GM12878 (cell line): ENCODE results near the gene UBE2E3. TPM values are rescaled to one million over a fixed set of nuclear protein-coding genes. Genes with fewer than 3 reads are reported as not detected.
A peak's percentile ranks its signal among the peaks of the same experiment; 100 is the strongest.

Experiments used
- ATAC-seq: fragments of 200-7000 bp; cut with Tn5 transposase; 3 replicates; pipeline ENCODE4 v1.9.1; 2020; ENCODE audit warnings: mild to moderate bottlenecking, moderate library complexity
- BruUV-seq: library from RNA; stranded (reverse); fragments of 400-500 nt; replicated peaks from 2 replicates; lab custom pipeline; 2021; lab: Mats Ljungman, UMichigan
- CTCF ChIA-PET: fragments of 300-600 bp; sonication (Branson Sonifier 250); formaldehyde crosslinking; extraction: SDS; loops from one replicate; lab custom pipeline; 2021; ENCODE audit warnings: inconsistent platforms; lab: Yijun Ruan, JAX
- POLR2A ChIA-PET: fragments of 350-600 bp; formaldehyde crosslinking; extraction: SDS; loops from one replicate; lab custom pipeline; 2021; ENCODE audit warnings: inconsistent platforms; lab: Charles Lee
- RAD21 ChIA-PET: fragments of 300-600 bp; sonication (Branson Sonifier 250); formaldehyde crosslinking; loops from one replicate; lab custom pipeline; 2023; ENCODE audit warnings: antibody characterized with exemption; ENCODE audit not compliant: unreplicated experiment; lab: Charles Lee
- SMC1A ChIA-PET: fragments of 300-600 bp; sonication (Branson Sonifier 250); formaldehyde crosslinking; loops from one replicate; lab custom pipeline; 2023; ENCODE audit not compliant: unreplicated experiment, uncharacterized antibody; lab: Charles Lee
- DNase-seq: peaks from one replicate; pipeline ENCODE4 v3.0.0-alpha.2; 2011; ENCODE audit warnings: low read depth, low spot score
- FAIRE-seq: peaks from 3 replicates; lab custom pipeline; 2011; peaks lifted over from hg19 to GRCh38; lab: Jason Lieb, UNC
- H2AFZ ChIP-seq: 2 replicates; pipeline ENCODE4 v1.6.0; 2011; ENCODE audit warnings: low read depth, low read length, control low read depth; ENCODE audit not compliant: control insufficient read depth
- H3K27ac ChIP-seq: 2 replicates; pipeline ENCODE4 v1.5.1; 2011; ENCODE audit warnings: control low read depth; ENCODE audit not compliant: control insufficient read depth, insufficient read depth
- H3K27me3 ChIP-seq, 2 experiments: replicated peaks in 1 of 2; 2 replicates each; pipeline versions ENCODE4 v1.6.0 to v1.6.1; 2011; ENCODE audit warnings: low read length in 1 of 2; ENCODE audit not compliant: control insufficient read depth in 2 of 2, insufficient read depth in 2 of 2
- H3K36me3 ChIP-seq, 2 experiments: 2 replicates each; pipeline ENCODE4 v1.5.1; 2011; ENCODE audit warnings: low read length in 1 of 2; ENCODE audit not compliant: control insufficient read depth in 2 of 2, insufficient read depth in 2 of 2
- H3K4me1 ChIP-seq: 2 replicates; pipeline ENCODE4 v1.6.1; 2011; ENCODE audit warnings: mild to moderate bottlenecking, low read length, moderate library complexity, mixed read lengths; ENCODE audit not compliant: control insufficient read depth, insufficient read depth
- H3K4me2 ChIP-seq: 2 replicates; pipeline ENCODE4 v1.6.0; 2011; ENCODE audit warnings: control low read depth; ENCODE audit not compliant: control insufficient read depth, insufficient read depth
- H3K4me3 ChIP-seq: fragments of 200-600 bp; sonication (generic); 2 replicates; pipeline ENCODE4 v1.5.1; 2016
- H3K79me2 ChIP-seq: 2 replicates; pipeline ENCODE4 v1.6.0; 2011; ENCODE audit warnings: low read length; ENCODE audit not compliant: control insufficient read depth, insufficient read depth
- H3K9ac ChIP-seq: 2 replicates; pipeline ENCODE4 v1.8.0; 2011; ENCODE audit warnings: low read length, control low read depth, mixed read lengths; ENCODE audit not compliant: control insufficient read depth, insufficient read depth
- H3K9me3 ChIP-seq: replicated peaks from 3 replicates; pipeline ENCODE4 v1.5.1; 2011; ENCODE audit warnings: mild to moderate bottlenecking, low read length; ENCODE audit not compliant: control insufficient read depth, insufficient read depth
- H4K20me1 ChIP-seq: 2 replicates; pipeline ENCODE4 v1.6.0; 2011; ENCODE audit not compliant: control insufficient read depth, insufficient read depth
- CBX3 ChIP-seq: fragments of 200-600 bp; sonication (generic); IDR thresholded peaks from 2 replicates; pipeline ENCODE4 v1.6.1; 2016; ENCODE audit warnings: low read depth, borderline replicate concordance
- NFXL1 ChIP-seq: fragments of 450-650 bp; IDR thresholded peaks from 2 replicates; pipeline ENCODE4 v1.6.1; 2017; ENCODE audit warnings: antibody characterized with exemption, mild to moderate bottlenecking, borderline replicate concordance
- USF2 ChIP-seq: IDR thresholded peaks from 2 replicates; pipeline ENCODE4 v1.6.1; 2011; ENCODE audit warnings: low read depth, low read length, improper control_type of control experiment, borderline replicate concordance
- WGBS: methylation state at CpG from one replicate; pipeline ENCODE4 v1.1.6; 2016; ENCODE audit warnings: low lambda C conversion rate; ENCODE audit not compliant: insufficient replicate concordance, insufficient coverage; ENCODE audit errors: missing lambda C conversion rate; 5-methylcytosine and 5-hydroxymethylcytosine counted together
- in situ Hi-C: fragments of 300-500 bp; cut with MboI; formaldehyde crosslinking; loops from 9 replicates; pipeline ENCODE4 v1.14.3; 2018; ENCODE audit warnings: mixed read lengths
- intact Hi-C: fragments of 100-400 bp; cut with micrococcal nuclease; formaldehyde crosslinking; loops from one replicate; pipeline ENCODE4 v1.14.2; 2022; ENCODE audit not compliant: unreplicated experiment
- polyA plus RNA-seq, 11 experiments: library from polyadenylated mRNA; depleted of rRNA in 4 of 11; unstranded in 6 of 11; stranded (reverse) in 5 of 11; fragments of >200 nt; fragmentation: Nextera tagmentation in 4 of 11; fragmentation: Illumina TruSeq in 1 of 11; extraction: Ambion mirVana in 4 of 11; extraction: Trizol in 1 of 11; gene quantifications; 1 replicate in 1 of 11; 2 replicates in 10 of 11; pipeline versions ENCODE4 v1.2.1 to v1.2.3, GENCODE V29; 2011 to 2016; ENCODE audit warnings: inconsistent platforms in 2 of 11, missing spikeins in 2 of 11, low read depth in 1 of 11
- total RNA-seq, 4 experiments: library from RNA; depleted of rRNA in 3 of 4; stranded (reverse); fragments of >200 nt in 3 of 4; fragmentation: Illumina TruSeq in 1 of 4; extraction: Trizol in 1 of 4; gene quantifications; 2 replicates each; pipeline versions ENCODE4 v1.2.1 to v1.2.3, GENCODE V29; 2013 to 2021
- TF ChIP-seq, protein P1 (sequence below), 3 experiments: IDR thresholded peaks in 2 of 3; conservative IDR thresholded peaks in 1 of 3; 2 replicates each; pipeline ENCODE4 v1.5.1; 2011; ENCODE audit warnings: low read depth in 3 of 3, low read length in 3 of 3, mild to moderate bottlenecking in 3 of 3, control low read depth in 2 of 3, moderate library complexity in 2 of 3, inconsistent platforms in 1 of 3, mixed read lengths in 1 of 3; ENCODE audit not compliant: control insufficient read depth in 2 of 3, insufficient read depth in 1 of 3; ENCODE audit errors: extremely low read depth in 1 of 3

UBE2E3 gene
- total and polyA plus RNA-seq, 10 of the 15 experiments (the other 5 are each of a cell fraction or from before 2014, with no cell fraction given): 14.9 to 50.0 (median 26.2) TPM

- ChIA-PET POLR2A (interaction anchor here (1.0 kb wide), 1 partner anchor 54 kb away, joined by 3 read pairs; no protein-coding TSS in a partner anchor), RAD21 (interaction anchor here (1.6 kb wide), 2 partner anchors 11 to 68 kb away, joined by 4 to 9 read pairs; partner anchors contain the start of gene UBE2E3), SMC1A (interaction anchor here (1.3 to 2.4 kb wide), 5 partner anchors 7 to 68 kb away, joined by 3 to 14 read pairs (median 8); no protein-coding TSS in a partner anchor), CTCF (interaction anchor here (1.0 to 3.1 kb wide), 5 partner anchors 10 to 868 kb away, joined by 4 to 27 read pairs (median 9); partner anchors contain the start of gene UBE2E3)
- peak overlapping the region; percentile 75 for H3K4me2 ChIP-seq
- BruUV-seq: no TSS peak
- in situ Hi-C loops: no loop called here
- no peak for FAIRE-seq
- no peaks in the 10 kb centered on the region; a peak in 1 of 4 replicates for H3K36me3 ChIP-seq
- no peaks in the 10 kb centered on the region for H3K9me3 ChIP-seq
- H3K9ac ChIP-seq: no peak overlapping the region
- no peaks in the 10 kb centered on the region for H4K20me1 ChIP-seq
- no peaks in the 10 kb centered on the region for H3K27me3 ChIP-seq
- 100% methylated on average over 3 of the region's 3 CpGs for WGBS
- no peak overlapping the region for H3K4me3 ChIP-seq
- no peak overlapping the region for H2AFZ ChIP-seq
- no peak for DNase-seq
- peaks cover 3% of the 10 kb centered on the region for H3K79me2 ChIP-seq
- H3K4me1 ChIP-seq: peaks cover 12% of the 10 kb centered on the region
- intact Hi-C loops: no loop called here
- ATAC-seq: peak; percentile 33
- H3K27ac ChIP-seq: no peak overlapping the region
- TF ChIP-seq CBX3: no peak
- no peak for TF ChIP-seq NFXL1
- TF ChIP-seq USF2: no peak
- TF ChIP-seq, protein P1, sequence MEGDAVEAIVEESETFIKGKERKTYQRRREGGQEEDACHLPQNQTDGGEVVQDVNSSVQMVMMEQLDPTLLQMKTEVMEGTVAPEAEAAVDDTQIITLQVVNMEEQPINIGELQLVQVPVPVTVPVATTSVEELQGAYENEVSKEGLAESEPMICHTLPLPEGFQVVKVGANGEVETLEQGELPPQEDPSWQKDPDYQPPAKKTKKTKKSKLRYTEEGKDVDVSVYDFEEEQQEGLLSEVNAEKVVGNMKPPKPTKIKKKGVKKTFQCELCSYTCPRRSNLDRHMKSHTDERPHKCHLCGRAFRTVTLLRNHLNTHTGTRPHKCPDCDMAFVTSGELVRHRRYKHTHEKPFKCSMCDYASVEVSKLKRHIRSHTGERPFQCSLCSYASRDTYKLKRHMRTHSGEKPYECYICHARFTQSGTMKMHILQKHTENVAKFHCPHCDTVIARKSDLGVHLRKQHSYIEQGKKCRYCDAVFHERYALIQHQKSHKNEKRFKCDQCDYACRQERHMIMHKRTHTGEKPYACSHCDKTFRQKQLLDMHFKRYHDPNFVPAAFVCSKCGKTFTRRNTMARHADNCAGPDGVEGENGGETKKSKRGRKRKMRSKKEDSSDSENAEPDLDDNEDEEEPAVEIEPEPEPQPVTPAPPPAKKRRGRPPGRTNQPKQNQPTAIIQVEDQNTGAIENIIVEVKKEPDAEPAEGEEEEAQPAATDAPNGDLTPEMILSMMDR (IDR thresholded peaks at IDR 0.05 in 2 of 3, conservative IDR thresholded peaks at IDR 0.05 in 1 of 3; ENCODE audit: control insufficient read depth in 2 of 3, extremely low read depth in 1 of 3, insufficient read depth in 1 of 3, low read depth in 3 of 3, low read length in 3 of 3): peak in 1 of 3 experiments; percentile 16; a peak in 1 of 6 replicates
- TF ChIP-seq, all 136 proteins: peak for 1
Measured at GRCh38 chr2:180991361-180991760, 11.0 kb downstream of the UBE2E3 start.
